NB4 (cell line): ENCODE measurements around the gene MTERF1.

Experiments
- POLR2A ChIP-seq: IDR thresholded peaks from 2 replicates; pipeline ENCODE4 v1.6.1; 2011; ENCODE audit warnings: mild to moderate bottlenecking; ENCODE audit not compliant: insufficient read length; ENCODE audit errors: extremely low read depth
- TF ChIP-seq, protein P1 (sequence below): IDR thresholded peaks from one replicate; pipeline ENCODE4 v1.5.1; 2012; ENCODE audit warnings: low read depth, low read length

DNA sequence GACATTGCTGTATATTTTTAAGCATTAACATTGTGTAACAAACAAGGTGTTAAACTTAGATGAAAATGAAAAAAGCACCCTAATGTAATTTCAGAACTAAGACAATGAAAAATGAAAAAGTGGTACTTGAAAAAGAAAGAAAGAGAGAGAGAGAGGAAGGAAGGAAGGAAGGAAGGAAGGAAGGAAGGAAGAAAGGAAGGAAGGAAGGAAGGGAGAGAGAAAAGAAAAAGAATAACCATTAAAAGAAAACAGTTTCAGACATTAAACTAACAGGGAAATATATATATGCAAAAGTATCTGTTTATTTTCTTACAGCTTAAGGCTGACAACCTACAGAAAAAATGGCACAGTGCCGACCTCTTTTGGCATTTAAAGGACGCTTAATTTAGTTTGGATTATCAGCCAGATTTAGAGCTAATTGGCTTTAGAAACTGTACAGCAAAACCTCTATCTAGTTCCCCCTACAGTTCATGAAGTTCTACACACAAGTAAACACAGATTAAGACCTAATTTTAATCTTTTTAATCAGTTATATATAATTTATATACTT, 13.8 kb downstream of the MTERF1 start:
- TF ChIP-seq, protein P1, sequence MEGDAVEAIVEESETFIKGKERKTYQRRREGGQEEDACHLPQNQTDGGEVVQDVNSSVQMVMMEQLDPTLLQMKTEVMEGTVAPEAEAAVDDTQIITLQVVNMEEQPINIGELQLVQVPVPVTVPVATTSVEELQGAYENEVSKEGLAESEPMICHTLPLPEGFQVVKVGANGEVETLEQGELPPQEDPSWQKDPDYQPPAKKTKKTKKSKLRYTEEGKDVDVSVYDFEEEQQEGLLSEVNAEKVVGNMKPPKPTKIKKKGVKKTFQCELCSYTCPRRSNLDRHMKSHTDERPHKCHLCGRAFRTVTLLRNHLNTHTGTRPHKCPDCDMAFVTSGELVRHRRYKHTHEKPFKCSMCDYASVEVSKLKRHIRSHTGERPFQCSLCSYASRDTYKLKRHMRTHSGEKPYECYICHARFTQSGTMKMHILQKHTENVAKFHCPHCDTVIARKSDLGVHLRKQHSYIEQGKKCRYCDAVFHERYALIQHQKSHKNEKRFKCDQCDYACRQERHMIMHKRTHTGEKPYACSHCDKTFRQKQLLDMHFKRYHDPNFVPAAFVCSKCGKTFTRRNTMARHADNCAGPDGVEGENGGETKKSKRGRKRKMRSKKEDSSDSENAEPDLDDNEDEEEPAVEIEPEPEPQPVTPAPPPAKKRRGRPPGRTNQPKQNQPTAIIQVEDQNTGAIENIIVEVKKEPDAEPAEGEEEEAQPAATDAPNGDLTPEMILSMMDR, result no peak
- no peak for TF ChIP-seq POLR2A
